AG04450 (cell line): ENCODE results near the gene BRSK2. TPM values are rescaled to one million over a fixed set of nuclear protein-coding genes. Genes with fewer than 3 reads are reported as not detected.

Source experiments
- CTCF ChIA-PET: fragments of 300-600, 350-600 bp; formaldehyde crosslinking; extraction: SDS; loops from one replicate; lab custom pipeline; 2022; ENCODE audit warnings: antibody characterized with exemption, inconsistent platforms; lab: Charles Lee
- POLR2A ChIA-PET: fragments of 350-600 bp; formaldehyde crosslinking; extraction: SDS; loops from one replicate; lab custom pipeline; 2021; ENCODE audit warnings: antibody characterized with exemption, inconsistent platforms; lab: Yijun Ruan, JAX
- DNase-seq: peaks from one replicate; pipeline ENCODE4 v3.0.0-alpha.2; 2011; ENCODE audit warnings: low read depth, low spot score
- H3K27ac ChIP-seq: one replicate; pipeline ENCODE4 v1.5.1; 2012; ENCODE audit warnings: low read depth, low read length, control low read depth
- H3K27me3 ChIP-seq: one replicate; pipeline ENCODE4 v1.6.0; 2012; ENCODE audit warnings: low read length; ENCODE audit not compliant: control insufficient read depth, insufficient read depth
- H3K4me3 ChIP-seq: 2 replicates; pipeline ENCODE4 v1.5.1; 2011; ENCODE audit warnings: mild to moderate bottlenecking, low read depth, low read length, control low read depth
- H3K9me3 ChIP-seq: 2 replicates; pipeline ENCODE4 v1.5.1; 2012; ENCODE audit warnings: low read length; ENCODE audit not compliant: control insufficient read depth, insufficient read depth
- polyA plus RNA-seq: library from polyadenylated mRNA; depleted of rRNA; stranded (reverse); fragments of >200 nt; gene quantifications from 2 replicates; pipeline ENCODE4 v1.2.3, GENCODE V29; 2011
- TF ChIP-seq, protein P1 (sequence below): IDR thresholded peaks from 2 replicates; pipeline ENCODE4 v1.5.1; 2011; ENCODE audit warnings: low read depth, low read length, control low read depth, inconsistent platforms

The BRSK2 gene
- polyA plus RNA-seq, 1 experiment, result 0.11 TPM

DNA sequence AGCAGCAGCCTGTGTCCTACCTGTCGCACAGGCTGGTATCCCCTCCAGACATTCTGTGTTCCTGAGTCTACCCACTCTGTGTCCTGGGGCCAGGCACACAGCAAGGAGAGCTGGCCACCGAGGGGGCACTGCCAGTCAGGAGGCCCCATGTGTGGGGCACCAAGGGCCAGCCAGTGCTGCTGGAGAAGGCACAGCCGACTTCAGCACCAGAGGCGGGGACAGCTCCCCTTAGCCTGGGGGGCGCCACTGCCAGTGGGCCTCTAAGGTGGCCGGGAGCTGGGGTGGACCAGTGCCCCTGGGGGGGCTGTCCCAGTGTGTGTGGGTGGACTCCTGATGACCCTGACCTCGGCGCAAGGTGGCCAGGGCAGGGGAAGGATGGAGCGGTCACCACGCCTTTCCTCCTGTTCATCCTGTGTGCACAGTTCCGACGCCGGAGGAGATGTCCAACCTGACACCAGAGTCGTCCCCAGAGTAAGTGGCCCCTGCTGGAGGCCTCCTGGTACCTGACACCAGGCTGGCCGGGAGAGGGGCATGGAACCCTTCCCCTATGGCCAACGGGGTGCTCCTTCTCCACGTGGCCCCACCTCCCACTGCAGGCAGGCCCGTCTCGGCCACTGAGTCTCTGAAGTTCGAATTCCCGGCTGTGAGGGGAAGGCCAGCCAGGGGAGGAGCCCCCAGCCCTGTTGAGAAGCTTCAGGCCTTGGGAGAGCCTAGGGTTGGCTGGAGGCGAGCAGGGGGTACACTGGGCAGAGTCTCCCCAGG, 61.4 kb downstream of the BRSK2 start:
- DNase-seq, result no peak
- no peaks in the 10 kb centered on the region for H3K27me3 ChIP-seq
- ChIA-PET POLR2A (no interaction called here), CTCF (no interaction called here)
- no peak overlapping the region for H3K4me3 ChIP-seq
- TF ChIP-seq, protein P1, sequence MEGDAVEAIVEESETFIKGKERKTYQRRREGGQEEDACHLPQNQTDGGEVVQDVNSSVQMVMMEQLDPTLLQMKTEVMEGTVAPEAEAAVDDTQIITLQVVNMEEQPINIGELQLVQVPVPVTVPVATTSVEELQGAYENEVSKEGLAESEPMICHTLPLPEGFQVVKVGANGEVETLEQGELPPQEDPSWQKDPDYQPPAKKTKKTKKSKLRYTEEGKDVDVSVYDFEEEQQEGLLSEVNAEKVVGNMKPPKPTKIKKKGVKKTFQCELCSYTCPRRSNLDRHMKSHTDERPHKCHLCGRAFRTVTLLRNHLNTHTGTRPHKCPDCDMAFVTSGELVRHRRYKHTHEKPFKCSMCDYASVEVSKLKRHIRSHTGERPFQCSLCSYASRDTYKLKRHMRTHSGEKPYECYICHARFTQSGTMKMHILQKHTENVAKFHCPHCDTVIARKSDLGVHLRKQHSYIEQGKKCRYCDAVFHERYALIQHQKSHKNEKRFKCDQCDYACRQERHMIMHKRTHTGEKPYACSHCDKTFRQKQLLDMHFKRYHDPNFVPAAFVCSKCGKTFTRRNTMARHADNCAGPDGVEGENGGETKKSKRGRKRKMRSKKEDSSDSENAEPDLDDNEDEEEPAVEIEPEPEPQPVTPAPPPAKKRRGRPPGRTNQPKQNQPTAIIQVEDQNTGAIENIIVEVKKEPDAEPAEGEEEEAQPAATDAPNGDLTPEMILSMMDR, result no peak
- H3K27ac ChIP-seq, result no peak overlapping the region
- no peaks in the 10 kb centered on the region; the same call in 1 of the 2 replicates for H3K9me3 ChIP-seq

DNA sequence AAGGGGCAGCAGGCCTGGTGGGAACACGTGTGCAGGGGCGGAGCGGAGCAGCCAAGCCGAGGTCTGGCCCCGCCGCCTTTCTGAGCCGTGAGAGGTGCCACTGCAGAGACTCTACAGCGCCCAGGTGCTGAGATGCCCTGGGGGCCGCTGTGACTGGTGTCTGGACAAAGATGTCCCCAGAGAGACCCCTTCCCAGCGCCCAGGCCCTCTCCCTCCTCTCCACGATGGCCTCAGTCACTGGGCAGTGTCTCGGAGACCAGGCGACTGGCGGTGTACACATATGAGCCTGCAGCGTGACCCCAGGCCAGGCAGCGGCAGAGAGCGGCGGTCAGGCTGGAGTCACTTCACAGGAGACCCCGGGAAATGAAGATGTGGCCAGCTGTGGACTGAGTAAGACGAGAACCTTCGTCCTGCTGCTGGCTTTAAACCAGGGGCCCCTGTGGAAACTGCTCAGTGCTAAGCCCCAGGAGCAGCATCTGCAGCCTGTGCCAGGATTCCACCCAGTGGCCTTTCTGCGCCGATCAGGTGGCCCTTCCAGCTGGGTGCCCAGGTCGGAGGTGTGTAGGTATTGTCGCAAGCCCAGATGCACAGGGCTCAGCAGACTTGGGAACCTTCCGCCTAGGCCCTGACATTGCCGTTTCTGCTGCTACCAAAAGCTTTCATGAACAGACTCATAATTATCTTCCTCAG, 62.2 kb downstream of the BRSK2 start:
- H3K4me3 ChIP-seq, result no peak overlapping the region
- TF ChIP-seq, protein P1, result no peak
- no peaks in the 10 kb centered on the region; the same call in 1 of the 2 replicates for H3K9me3 ChIP-seq
- ChIA-PET POLR2A (no interaction called here), CTCF (no interaction called here)
- no peak for DNase-seq
- no peaks in the 10 kb centered on the region for H3K27me3 ChIP-seq
- H3K27ac ChIP-seq, result no peak overlapping the region

DNA sequence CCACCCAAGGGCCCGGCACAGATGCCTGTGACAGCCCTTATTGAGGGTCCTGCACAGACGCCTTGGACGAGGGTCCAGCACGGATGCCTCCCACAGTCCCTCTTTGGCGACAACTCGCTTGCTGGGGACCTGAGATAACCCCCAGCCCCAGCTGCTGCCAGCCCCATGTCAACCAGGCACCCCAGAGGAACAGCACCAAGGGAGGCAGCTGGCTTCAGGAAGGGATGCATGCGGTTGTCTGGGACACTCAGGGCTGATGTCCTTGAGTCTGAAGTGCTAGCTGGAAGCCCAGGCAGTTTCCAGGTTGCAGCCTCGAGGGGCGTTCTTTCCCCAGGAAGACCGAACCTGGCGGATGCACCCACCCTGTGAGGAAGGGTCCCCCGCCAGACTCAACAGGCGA, 63.0 kb downstream of the BRSK2 start:
- no peaks in the 10 kb centered on the region for H3K27me3 ChIP-seq
- no peak for DNase-seq
- no peak overlapping the region for H3K27ac ChIP-seq
- H3K4me3 ChIP-seq, result no peak overlapping the region
- POLR2A ChIA-PET, result no interaction called here
- CTCF ChIA-PET, result no interaction called here
- TF ChIP-seq, protein P1, result no peak
- no peaks in the 10 kb centered on the region; the same call in 1 of the 2 replicates for H3K9me3 ChIP-seq

DNA sequence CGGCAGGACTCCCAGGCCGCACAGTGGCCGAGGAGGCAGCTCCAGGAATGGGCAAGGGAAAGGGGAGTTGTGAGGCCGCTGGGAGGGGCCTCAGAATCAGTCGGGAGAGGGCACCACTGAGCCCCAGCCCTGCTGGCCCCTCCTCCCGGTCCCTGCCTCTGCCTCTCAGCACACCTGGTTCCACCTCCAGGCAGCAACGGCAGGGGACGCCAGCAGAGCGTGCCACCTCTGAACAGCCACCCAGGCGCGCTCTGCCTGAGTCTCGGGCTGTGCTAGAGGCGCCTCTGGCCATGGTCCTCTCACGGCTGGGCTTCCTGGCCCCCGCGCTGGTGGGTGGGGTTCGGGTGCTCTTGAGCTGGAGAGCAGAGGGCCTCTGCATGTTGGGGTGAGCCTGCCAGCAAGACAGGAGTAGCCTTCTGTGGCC, 63.9 kb downstream of the BRSK2 start:
- Histone ChIP-seq H3K9me3 (no peaks in the 10 kb centered on the region; the same call in 1 of the 2 replicates), H3K27ac (no peak overlapping the region), H3K4me3 (no peak overlapping the region), H3K27me3 (no peaks in the 10 kb centered on the region)
- TF ChIP-seq, protein P1, result peak; percentile 8; the same call in 1 of the 2 replicates
- ChIA-PET POLR2A (no interaction called here), CTCF (no interaction called here)
- no peak for DNase-seq

DNA sequence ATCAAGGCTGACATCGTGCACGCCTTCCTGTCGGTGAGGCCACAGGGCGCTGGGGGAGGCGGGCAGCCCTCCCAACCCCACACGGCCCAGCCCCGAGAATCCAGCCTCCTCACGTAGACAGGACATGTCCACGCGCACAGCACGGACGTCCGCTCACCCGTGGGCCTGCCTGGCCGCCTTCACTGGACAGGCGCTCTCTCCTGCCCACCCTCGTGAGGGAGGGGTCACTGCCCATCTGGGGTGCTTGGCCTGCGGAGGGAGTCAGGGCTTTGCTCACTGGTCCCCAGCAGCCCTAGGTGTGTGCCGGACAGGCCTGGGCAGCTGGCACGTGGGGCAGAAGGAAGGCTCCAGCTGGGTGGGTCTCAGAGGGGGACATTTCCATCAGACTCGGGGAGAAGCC, 64.8 kb downstream of the BRSK2 start:
- H3K4me3 ChIP-seq, result no peak overlapping the region
- no peaks in the 10 kb centered on the region; the same call in 1 of the 2 replicates for H3K9me3 ChIP-seq
- no peak overlapping the region for H3K27ac ChIP-seq
- DNase-seq, result no peak
- TF ChIP-seq, protein P1, result no peak
- POLR2A ChIA-PET, result no interaction called here
- H3K27me3 ChIP-seq, result peaks cover 5% of the 10 kb centered on the region
- CTCF ChIA-PET, result no interaction called here
